Activated T-helper 1 cell treated with anti-CD3 and anti-CD28 coated beads, Interleukin-12 subunit alpha, Interleukin-12 subunit beta, Interleukin-2, Interleukin-4 antibody, amounts not matched to agents 30 ng/mL and 10 ng/mL and 1 ng/mL, durations not matched to agents 14 hours and 24 hours and 36 hours (primary cell): ENCODE results near the gene UGT2B11. TPM values are rescaled to one million over a fixed set of nuclear protein-coding genes. Genes with fewer than 3 reads are reported as not detected.
"Not testable (repeated sequence)": the region's sequence is repeated elsewhere in the genome, so short reads cannot be mapped to it uniquely, and the experiment has no call there.

Source experiments
- DNase-seq: peaks from one replicate; pipeline ENCODE4 v3.0.0; 2021; ENCODE audit warnings: low spot score
- H3K27ac Mint-ChIP-seq: one replicate; pipeline ENCODE4 v1.8.0; 2021; ENCODE audit warnings: mild to moderate bottlenecking, mixed read lengths
- H3K27me3 Mint-ChIP-seq: one replicate; pipeline ENCODE4 v1.8.0; 2022; ENCODE audit warnings: mild to moderate bottlenecking, moderate library complexity, mixed read lengths; ENCODE audit not compliant: insufficient read depth
- H3K36me3 Mint-ChIP-seq: one replicate; pipeline ENCODE4 v1.8.0; 2021; ENCODE audit warnings: low read depth, mixed read lengths
- H3K4me1 Mint-ChIP-seq: one replicate; pipeline ENCODE4 v1.8.0; 2021; ENCODE audit warnings: low read depth, mixed read lengths
- H3K4me3 Mint-ChIP-seq: one replicate; pipeline ENCODE4 v1.8.0; 2021; ENCODE audit warnings: mild to moderate bottlenecking, moderate library complexity, mixed read lengths
- H3K9me3 Mint-ChIP-seq: one replicate; pipeline ENCODE4 v1.8.0; 2021; ENCODE audit warnings: mixed read lengths
- intact Hi-C: fragments of 100-400 bp; cut with micrococcal nuclease; formaldehyde crosslinking; loops from one replicate; pipeline ENCODE4 v1.15.1; 2024
- total RNA-seq: library from RNA; stranded (reverse); gene quantifications from 2 replicates; pipeline ENCODE4 v1.2.3, GENCODE V29; 2022

The UGT2B11 gene
- not detected in 2 replicates for total RNA-seq

GRCh38 chr4:69214716-69215115 is at the start of gene UGT2B11:
Gene UGT2B11 (minus strand): TSS chr4:69214748. CDS start chr4:69214722, 26 bp downstream.
- Mint-ChIP-seq H3K36me3 (no peaks in the 10 kb centered on the region), H3K9me3 (no peaks in the 10 kb centered on the region), H3K27ac (no peak within 1 kb of the TSS), H3K4me1 (no peaks in the 10 kb centered on the region), H3K27me3 (no peaks in the 10 kb centered on the region), H3K4me3 (no peak within 1 kb of the TSS)
- no peak for DNase-seq
- intact Hi-C loops, result no loop called here

DNA sequence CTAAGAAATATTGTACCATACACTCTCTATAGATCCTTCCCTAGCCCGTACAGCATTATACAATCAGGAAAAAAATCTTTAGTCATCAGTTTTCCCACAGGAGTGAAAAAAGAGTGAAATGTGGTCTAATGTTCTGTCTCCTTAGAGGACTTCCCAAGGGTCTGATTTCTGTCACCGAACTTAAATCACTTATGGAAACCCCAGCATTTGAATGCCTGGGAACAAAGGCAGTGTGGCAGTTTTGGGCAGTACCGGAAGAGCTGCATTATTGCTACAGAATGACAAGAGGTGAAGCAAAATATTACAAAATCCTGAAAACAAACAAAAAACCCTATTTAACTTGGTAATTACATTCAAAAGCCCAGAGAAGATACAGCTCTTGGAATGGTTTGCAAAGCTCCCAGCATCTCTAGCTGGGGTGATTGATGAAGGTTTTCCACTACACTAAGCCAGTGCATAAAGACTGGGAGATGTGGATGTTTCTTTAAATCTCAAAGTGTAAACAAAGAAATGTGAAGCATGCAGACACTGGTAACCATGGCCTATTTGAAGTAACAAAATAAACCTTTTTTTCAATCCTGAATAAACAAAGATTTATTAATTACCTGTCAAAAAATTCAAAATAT is 38.7 kb upstream of the UGT2B11 start:
- H3K36me3 Mint-ChIP-seq, H3K4me1 Mint-ChIP-seq, H3K4me3 Mint-ChIP-seq, H3K27me3 Mint-ChIP-seq, DNase-seq, H3K9me3 Mint-ChIP-seq, intact Hi-C loops, H3K27ac Mint-ChIP-seq: not testable (repeated sequence)

DNA sequence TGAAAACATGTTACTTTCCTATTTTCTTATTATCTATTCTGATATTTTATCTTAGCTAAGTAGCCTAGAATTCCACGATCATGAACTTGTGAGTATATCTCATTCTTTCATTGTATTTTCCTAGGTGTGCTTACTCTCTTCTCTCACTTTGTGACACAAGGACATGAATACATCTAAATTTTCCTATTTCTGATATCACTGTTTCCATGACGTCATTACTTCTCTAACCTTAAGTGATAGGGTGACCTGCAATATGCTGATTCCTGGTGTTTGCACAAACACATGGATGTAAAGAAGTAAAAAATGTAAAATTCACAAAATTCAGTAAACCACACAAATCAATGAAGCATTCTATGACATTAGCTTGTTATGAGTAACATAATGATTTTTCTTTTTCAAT is 36.3 kb upstream of the UGT2B11 start:
- H3K27ac Mint-ChIP-seq, intact Hi-C loops, H3K9me3 Mint-ChIP-seq: not testable (repeated sequence)

DNA sequence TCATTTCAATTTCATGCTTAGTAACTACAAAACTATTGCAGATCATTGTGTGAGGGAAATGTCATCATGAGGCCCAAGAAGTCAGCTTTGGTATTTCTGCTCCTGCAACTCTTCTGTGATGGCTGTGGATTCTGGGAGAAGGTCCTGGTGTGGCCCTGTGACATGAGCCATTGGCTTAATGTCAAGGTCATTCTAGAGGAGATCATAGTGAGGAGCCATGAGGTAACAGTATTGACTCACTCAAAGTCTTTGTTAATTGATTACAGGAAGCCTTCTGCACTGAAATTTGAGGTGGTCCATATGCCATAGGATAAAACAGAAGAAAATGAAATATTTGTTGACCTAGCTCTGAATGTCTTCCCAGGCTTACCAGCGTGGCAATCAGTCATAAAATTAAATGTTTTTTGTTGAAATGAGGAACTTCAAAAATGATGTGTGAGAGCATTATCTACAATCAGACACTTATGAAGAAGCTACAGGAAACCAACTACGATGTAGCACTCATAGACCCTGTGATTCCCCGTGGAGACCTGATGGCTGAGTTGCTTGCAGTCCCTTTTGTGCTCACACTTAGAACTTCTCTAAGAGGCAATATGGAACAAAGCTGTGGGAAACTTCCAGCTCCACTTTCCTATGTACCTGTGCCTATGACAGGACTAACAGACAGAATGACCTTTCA is 28.2 kb upstream of the UGT2B11 start:
- H3K36me3 Mint-ChIP-seq, H3K4me1 Mint-ChIP-seq, intact Hi-C loops, H3K27me3 Mint-ChIP-seq, H3K4me3 Mint-ChIP-seq, H3K27ac Mint-ChIP-seq, H3K9me3 Mint-ChIP-seq, DNase-seq: not testable (repeated sequence)

More for the DNA sequence above, 36.3 kb upstream of the UGT2B11 start:
- H3K4me1 Mint-ChIP-seq, H3K36me3 Mint-ChIP-seq, DNase-seq, H3K4me3 Mint-ChIP-seq, H3K27me3 Mint-ChIP-seq: not testable (repeated sequence)

GRCh38 chr4:69241746-69242145 is 27.2 kb upstream of the UGT2B11 start:
- H3K4me3 Mint-ChIP-seq, H3K9me3 Mint-ChIP-seq, H3K36me3 Mint-ChIP-seq, DNase-seq, H3K27ac Mint-ChIP-seq, intact Hi-C loops, H3K4me1 Mint-ChIP-seq, H3K27me3 Mint-ChIP-seq: not testable (repeated sequence)

DNA sequence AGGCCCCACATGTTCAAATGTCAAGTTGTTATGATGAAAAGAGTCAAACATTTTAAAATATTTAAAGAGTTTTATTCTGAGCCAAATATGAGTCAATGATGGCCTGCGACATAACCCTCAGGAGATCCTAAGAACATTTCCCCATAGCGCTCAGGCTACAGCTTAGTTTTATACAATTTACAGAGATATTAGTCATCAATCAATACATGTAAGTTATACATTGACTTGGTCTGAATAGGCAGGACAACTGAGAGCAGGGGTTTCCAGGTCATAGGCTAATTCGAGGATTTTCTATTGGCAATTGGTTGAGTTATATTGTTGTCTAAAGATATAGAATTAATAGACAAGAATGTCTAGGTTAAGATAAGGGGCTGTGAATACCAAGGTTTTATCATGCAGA is 26.2 kb upstream of the UGT2B11 start:
- H3K27me3 Mint-ChIP-seq, DNase-seq, H3K27ac Mint-ChIP-seq, intact Hi-C loops, H3K4me1 Mint-ChIP-seq, H3K4me3 Mint-ChIP-seq, H3K36me3 Mint-ChIP-seq, H3K9me3 Mint-ChIP-seq: not testable (repeated sequence)

DNA sequence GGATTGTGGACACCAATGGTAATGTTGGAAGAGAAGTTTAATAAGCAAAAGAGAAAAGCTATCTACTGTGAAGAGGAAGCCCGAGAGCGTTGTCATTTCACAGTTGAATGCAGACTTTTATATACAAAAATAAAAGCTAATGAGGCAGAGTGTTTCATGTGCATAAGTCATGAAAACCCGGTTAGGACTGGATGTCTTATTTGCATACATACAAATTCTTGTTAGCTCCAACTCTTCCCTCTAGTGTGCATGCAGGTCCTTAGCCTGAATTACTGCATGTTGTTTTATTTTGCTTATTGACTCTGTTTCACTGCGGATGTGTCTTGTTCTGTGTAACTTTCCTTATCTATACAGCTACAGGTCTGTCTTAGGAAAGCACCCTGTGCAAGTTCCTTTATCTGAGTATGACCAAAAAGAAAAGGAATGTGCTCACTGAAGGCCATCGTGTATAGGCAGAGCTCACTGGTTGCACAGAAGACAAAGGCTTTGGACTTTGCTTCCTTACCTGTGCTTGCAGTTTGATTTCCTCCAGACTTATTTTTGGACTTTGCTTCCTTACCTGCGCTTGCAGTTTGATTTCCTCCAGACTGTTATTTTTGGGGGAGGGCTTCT is 25.1 kb upstream of the UGT2B11 start:
- H3K4me3 Mint-ChIP-seq, result no peak overlapping the region
- no peak for DNase-seq
- no peaks in the 10 kb centered on the region for H3K27me3 Mint-ChIP-seq
- H3K27ac Mint-ChIP-seq, result no peak overlapping the region
- no peaks in the 10 kb centered on the region for H3K4me1 Mint-ChIP-seq
- intact Hi-C loops, result no loop called here
- H3K9me3 Mint-ChIP-seq, result no peaks in the 10 kb centered on the region
- H3K36me3 Mint-ChIP-seq, result no peaks in the 10 kb centered on the region

GRCh38 chr4:69239092-69239491 is 24.5 kb upstream of the UGT2B11 start:
- no peak for DNase-seq
- no peak overlapping the region for H3K27ac Mint-ChIP-seq
- no peaks in the 10 kb centered on the region for H3K4me1 Mint-ChIP-seq
- no peaks in the 10 kb centered on the region for H3K9me3 Mint-ChIP-seq
- H3K27me3 Mint-ChIP-seq, result no peaks in the 10 kb centered on the region
- no peak overlapping the region for H3K4me3 Mint-ChIP-seq
- intact Hi-C loops, result no loop called here
- H3K36me3 Mint-ChIP-seq, result no peaks in the 10 kb centered on the region

DNA sequence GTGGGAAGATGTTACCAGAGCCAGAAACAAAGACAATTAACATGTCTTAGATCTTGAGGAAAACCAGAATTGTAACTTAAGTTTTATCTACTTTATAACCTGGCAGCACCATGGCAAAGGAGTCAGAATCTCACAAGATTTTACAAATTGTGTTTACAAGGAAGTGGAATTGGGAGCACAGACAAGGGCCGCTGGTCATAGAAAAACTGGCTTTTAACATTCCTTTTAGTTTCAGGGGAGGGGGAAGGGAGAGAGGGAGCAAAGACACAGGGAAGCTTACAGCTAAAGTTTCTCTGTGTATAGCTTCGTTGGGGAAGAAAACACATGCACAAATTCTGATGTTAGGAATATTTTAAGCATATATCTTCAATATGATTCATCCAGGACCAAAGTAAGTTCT is 10.3 kb upstream of the UGT2B11 start:
- no peaks in the 10 kb centered on the region for H3K27me3 Mint-ChIP-seq
- intact Hi-C loops, result no loop called here

DNA sequence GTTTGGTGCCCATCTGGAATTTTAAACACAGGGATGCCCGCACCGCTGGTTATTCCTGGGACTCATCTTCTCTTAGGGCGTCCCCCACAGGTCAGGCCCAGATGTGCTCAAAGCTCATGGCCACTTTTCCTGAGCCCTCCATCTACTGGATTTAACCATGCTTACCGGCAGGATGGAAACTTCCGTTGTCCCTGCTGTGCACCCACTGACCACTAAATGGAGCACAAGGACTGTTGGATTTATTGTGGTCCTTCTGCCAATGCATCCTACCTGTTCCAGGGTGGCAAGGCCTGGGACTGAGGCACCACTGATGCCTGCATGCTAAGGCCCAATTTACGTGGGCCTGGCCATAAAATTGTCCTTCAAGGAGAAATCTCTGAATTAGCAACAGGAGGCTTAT is 8.7 kb upstream of the UGT2B11 start:
- H3K9me3 Mint-ChIP-seq, H3K4me3 Mint-ChIP-seq, H3K27ac Mint-ChIP-seq, DNase-seq, H3K36me3 Mint-ChIP-seq, H3K27me3 Mint-ChIP-seq, H3K4me1 Mint-ChIP-seq, intact Hi-C loops: not testable (repeated sequence)

More for the DNA sequence above, 10.3 kb upstream of the UGT2B11 start:
- H3K9me3 Mint-ChIP-seq, result no peaks in the 10 kb centered on the region
- H3K4me3 Mint-ChIP-seq, result no peak overlapping the region
- no peaks in the 10 kb centered on the region for H3K4me1 Mint-ChIP-seq
- H3K27ac Mint-ChIP-seq, result no peak overlapping the region
- no peak for DNase-seq
- H3K36me3 Mint-ChIP-seq, result no peaks in the 10 kb centered on the region

DNA sequence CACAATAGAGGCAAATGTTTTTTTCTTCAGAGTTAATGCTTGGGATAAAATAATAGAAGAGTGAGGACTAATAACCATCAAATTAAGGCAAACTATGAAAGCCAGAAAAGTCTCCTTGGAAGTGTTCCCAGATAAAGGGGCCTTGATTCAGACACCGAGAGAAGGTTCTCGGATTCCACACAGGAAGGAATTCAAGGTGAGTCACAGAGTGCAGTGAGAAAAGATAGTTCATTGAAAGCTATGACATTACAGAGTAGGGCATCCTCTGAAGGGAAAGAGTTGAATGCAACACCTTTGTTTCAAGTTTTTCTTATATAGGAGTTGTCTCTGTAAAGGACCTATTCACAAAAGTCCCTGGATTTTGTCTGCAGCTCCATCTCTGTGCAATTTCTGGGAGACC is 3.9 kb upstream of the UGT2B11 start:
- intact Hi-C loops, H3K36me3 Mint-ChIP-seq, H3K4me3 Mint-ChIP-seq, H3K9me3 Mint-ChIP-seq, H3K27me3 Mint-ChIP-seq, H3K27ac Mint-ChIP-seq, H3K4me1 Mint-ChIP-seq, DNase-seq: not testable (repeated sequence)

GRCh38 chr4:69210911-69211310 is 3.6 kb downstream of the UGT2B11 start:
- no peak overlapping the region for H3K27ac Mint-ChIP-seq
- no peak overlapping the region for H3K4me3 Mint-ChIP-seq
- H3K27me3 Mint-ChIP-seq, result no peaks in the 10 kb centered on the region

GRCh38 chr4:69198506-69198905 is 16.0 kb downstream of the UGT2B11 start:
- H3K4me3 Mint-ChIP-seq, H3K36me3 Mint-ChIP-seq, H3K27me3 Mint-ChIP-seq, H3K4me1 Mint-ChIP-seq, H3K9me3 Mint-ChIP-seq, DNase-seq, H3K27ac Mint-ChIP-seq, intact Hi-C loops: not testable (repeated sequence)

More at GRCh38 chr4:69210911-69211310, 3.6 kb downstream of the UGT2B11 start:
- no peaks in the 10 kb centered on the region for H3K4me1 Mint-ChIP-seq
- no peak for DNase-seq
- no peaks in the 10 kb centered on the region for H3K36me3 Mint-ChIP-seq
- intact Hi-C loops, result no loop called here
- H3K9me3 Mint-ChIP-seq, result no peaks in the 10 kb centered on the region
